WTC11 (cell line): Measurements from ENCODE around the gene CALY. TPM values are rescaled to one million over a fixed set of nuclear protein-coding genes. Genes with fewer than 3 reads are reported as not detected.

Source experiments
- ATAC-seq: fragments of 200-7000 bp; cut with Tn5 transposase; 2 replicates; pipeline ENCODE4 v1.10.0; 2021; ENCODE audit warnings: mild to moderate bottlenecking, moderate library complexity
- CTCF ChIA-PET: fragments of 300-600 bp; sonication (Branson Sonifier 250); formaldehyde crosslinking; loops from one replicate; lab custom pipeline; 2021; ENCODE audit warnings: antibody characterized with exemption; lab: Charles Lee
- POLR2A ChIA-PET: fragments of 350-600 bp; sonication (Branson Sonifier 250); formaldehyde crosslinking; loops from one replicate; lab custom pipeline; 2021; ENCODE audit warnings: antibody characterized with exemption; lab: Charles Lee
- DNase-seq: peaks from one replicate; pipeline ENCODE4 v3.0.0; 2021; ENCODE audit warnings: low spot score
- H3K27ac Mint-ChIP-seq: 2 replicates; pipeline ENCODE4 v1.8.0; 2021; ENCODE audit warnings: mixed read lengths
- H3K27me3 Mint-ChIP-seq: 2 replicates; pipeline ENCODE4 v1.8.0; 2021; ENCODE audit warnings: low read depth, mild to moderate bottlenecking, moderate library complexity, mixed read lengths
- H3K36me3 Mint-ChIP-seq: 2 replicates; pipeline ENCODE4 v1.8.0; 2021; ENCODE audit warnings: mixed read lengths
- H3K4me1 Mint-ChIP-seq: 2 replicates; pipeline ENCODE4 v1.8.0; 2022; ENCODE audit warnings: mixed read lengths
- H3K4me3 Mint-ChIP-seq: 2 replicates; pipeline ENCODE4 v1.8.0; 2021; ENCODE audit warnings: mild to moderate bottlenecking, moderate library complexity, mixed read lengths
- H3K9me3 Mint-ChIP-seq: 2 replicates; pipeline ENCODE4 v1.8.0; 2021; ENCODE audit warnings: mixed read lengths
- CREM ChIP-seq: sonication (generic); formaldehyde crosslinking; IDR thresholded peaks from 2 replicates; pipeline ENCODE4 v1.8.1; 2022; ENCODE audit warnings: mild to moderate bottlenecking, missing genetic modification reagents, moderate library complexity
- EMX1 ChIP-seq: fragments of 250-450 bp; sonication (Bioruptor Pico); IDR thresholded peaks from 2 replicates; pipeline ENCODE4 v1.8.0; 2021; ENCODE audit warnings: mild to moderate bottlenecking
- ETV6 ChIP-seq: sonication (generic); formaldehyde crosslinking; IDR thresholded peaks from 2 replicates; pipeline ENCODE4 v1.8.1; 2022; ENCODE audit warnings: mild to moderate bottlenecking, missing genetic modification reagents
- FOXP1 ChIP-seq: sonication (generic); formaldehyde crosslinking; IDR thresholded peaks from 2 replicates; pipeline ENCODE4 v1.8.0; 2022; ENCODE audit warnings: missing genetic modification reagents, mild to moderate bottlenecking, moderate library complexity, borderline replicate concordance
- GABPB1 ChIP-seq: sonication (generic); formaldehyde crosslinking; IDR thresholded peaks from 2 replicates; pipeline ENCODE4 v1.8.1; 2023; ENCODE audit warnings: mild to moderate bottlenecking, missing genetic modification reagents
- MYBL2 ChIP-seq: sonication (generic); formaldehyde crosslinking; IDR thresholded peaks from 2 replicates; pipeline ENCODE4 v1.8.1; 2023; ENCODE audit warnings: mild to moderate bottlenecking, moderate library complexity, missing genetic modification reagents
- RORB ChIP-seq: fragments of 250-450 bp; sonication (Bioruptor Pico); IDR thresholded peaks from 2 replicates; pipeline ENCODE4 v1.9.0; 2021; ENCODE audit warnings: mild to moderate bottlenecking
- SP1 ChIP-seq: sonication (generic); formaldehyde crosslinking; conservative IDR thresholded peaks from 2 replicates; pipeline ENCODE4 v1.8.1; 2022; ENCODE audit warnings: missing genetic modification reagents
- TCF7 ChIP-seq: sonication (generic); formaldehyde crosslinking; IDR thresholded peaks from 2 replicates; pipeline ENCODE4 v1.8.0; 2022; ENCODE audit warnings: mild to moderate bottlenecking, low read depth, missing genetic modification reagents, moderate library complexity
- TEAD1 ChIP-seq: sonication (generic); formaldehyde crosslinking; IDR thresholded peaks from 2 replicates; pipeline ENCODE4 v1.8.0; 2022; ENCODE audit warnings: mild to moderate bottlenecking, missing genetic modification reagents
- TP53 ChIP-seq: sonication (generic); formaldehyde crosslinking; IDR thresholded peaks from 2 replicates; pipeline ENCODE4 v1.8.1; 2023; ENCODE audit warnings: mild to moderate bottlenecking, missing genetic modification reagents
- ZNF121 ChIP-seq: sonication (generic); formaldehyde crosslinking; IDR thresholded peaks from 2 replicates; pipeline ENCODE4 v1.8.0; 2023; ENCODE audit warnings: missing genetic modification reagents
- ZNF232 ChIP-seq: sonication (generic); formaldehyde crosslinking; IDR thresholded peaks from 2 replicates; pipeline ENCODE4 v1.8.0; 2022; ENCODE audit warnings: mild to moderate bottlenecking, missing genetic modification reagents
- ZNF423 ChIP-seq: fragments of 250-450 bp; sonication (Bioruptor Pico); IDR thresholded peaks from 2 replicates; pipeline ENCODE4 v2.1.2; 2022; ENCODE audit warnings: mild to moderate bottlenecking, moderate library complexity
- ZNF671 ChIP-seq: fragments of 250-450 bp; sonication (Bioruptor Pico); IDR thresholded peaks from 2 replicates; pipeline ENCODE4 v1.8.0; 2021; ENCODE audit warnings: mild to moderate bottlenecking
- total RNA-seq: library from RNA; stranded (reverse); gene quantifications from 3 replicates; pipeline ENCODE4 v1.2.3, GENCODE V29; 2021
- TF ChIP-seq, protein P1 (sequence below): sonication (generic); formaldehyde crosslinking; IDR thresholded peaks from 2 replicates; pipeline ENCODE4 v1.8.0; 2023; ENCODE audit warnings: missing genetic modification reagents
- TF ChIP-seq, protein P2 (sequence below): sonication (generic); formaldehyde crosslinking; IDR thresholded peaks from 2 replicates; pipeline ENCODE4 v1.8.0; 2022; ENCODE audit warnings: mild to moderate bottlenecking, missing genetic modification reagents
- TF ChIP-seq, protein P3 (sequence below): sonication (generic); formaldehyde crosslinking; IDR thresholded peaks from 2 replicates; pipeline ENCODE4 v1.8.1; 2022; ENCODE audit warnings: low read depth, missing genetic modification reagents, borderline replicate concordance
- TF ChIP-seq, protein P4 (sequence below): sonication (generic); formaldehyde crosslinking; IDR thresholded peaks from 2 replicates; pipeline ENCODE4 v1.8.1; 2023; ENCODE audit warnings: mild to moderate bottlenecking, moderate library complexity, missing genetic modification reagents
- TF ChIP-seq, protein P5 (sequence below): sonication (generic); formaldehyde crosslinking; IDR thresholded peaks from 2 replicates; pipeline ENCODE4 v1.8.1; 2022; ENCODE audit warnings: mild to moderate bottlenecking, missing genetic modification reagents, moderate library complexity, borderline replicate concordance
- TF ChIP-seq, protein P6 (sequence below): sonication (generic); formaldehyde crosslinking; conservative IDR thresholded peaks from 2 replicates; pipeline ENCODE4 v1.8.1; 2023; ENCODE audit warnings: mild to moderate bottlenecking, low read depth, missing genetic modification reagents, moderate library complexity
- TF ChIP-seq, protein P7 (sequence below): sonication (generic); formaldehyde crosslinking; IDR thresholded peaks from 2 replicates; pipeline ENCODE4 v1.8.0; 2023; ENCODE audit warnings: mild to moderate bottlenecking, missing genetic modification reagents
- TF ChIP-seq, protein P8 (sequence below): sonication (generic); formaldehyde crosslinking; IDR thresholded peaks from 2 replicates; pipeline ENCODE4 v1.8.1; 2022; ENCODE audit warnings: low read depth, mild to moderate bottlenecking, moderate library complexity, missing genetic modification reagents, borderline replicate concordance

CALY gene
- total RNA-seq, 1 experiment from 2014 or later = 0.63 TPM

DNA sequence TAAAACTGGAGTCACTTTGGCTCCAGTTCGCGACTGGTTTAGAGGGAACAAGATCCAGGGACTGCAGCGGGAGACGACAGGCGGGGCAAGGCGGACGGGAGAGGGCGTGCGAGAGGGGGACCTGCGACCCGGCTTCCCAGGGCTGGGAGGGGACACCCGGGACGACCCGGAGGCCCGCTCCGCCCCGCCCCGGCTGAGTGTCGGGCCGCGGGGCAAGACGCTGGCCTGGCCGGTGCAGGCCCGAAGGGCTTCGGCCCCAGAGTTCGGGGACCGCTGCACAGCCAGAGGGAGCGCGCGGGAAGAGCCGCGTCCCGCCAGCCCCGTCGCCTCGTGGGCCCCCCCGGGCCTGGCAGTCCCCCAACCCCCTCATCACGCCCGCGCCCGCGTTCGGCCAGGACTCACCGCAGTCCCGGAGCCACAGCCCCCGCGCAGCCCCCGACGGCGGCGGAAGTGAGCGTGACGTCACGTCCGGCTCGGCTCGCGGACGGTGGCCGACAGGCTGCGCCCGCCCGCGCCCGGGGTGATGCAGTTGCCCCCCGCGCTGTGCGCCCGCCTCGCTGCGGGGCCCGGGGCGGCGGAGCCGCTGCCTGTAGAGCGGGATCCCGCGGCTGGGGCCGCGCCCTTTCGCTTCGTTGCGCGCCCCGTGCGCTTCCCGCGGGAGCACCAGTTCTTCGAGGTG lies 28.1 kb downstream of the CALY start, which contains the start of the genes TUBGCP2 and ZNF511:
Gene TUBGCP2, minus strand, starts transcription at position 452 of the 679 bp plus-strand sequence. CDS start 5,931 bp downstream, outside the sequence.
Gene ZNF511, plus strand, starts transcription at position 494 of the 679 bp plus-strand sequence. Its CDS starts 30 bp downstream, at position 524.
- DNase-seq (peak; percentile 78), ATAC-seq (peak; percentile 58)
- CTCF ChIA-PET = interaction anchor here (1.0 to 1.9 kb wide), 13 partner anchors 10 to 181 kb away, joined by 3 to 16 read pairs (median 5); partner anchors contain the start of genes FUOM, MTG1 and PAOX
- Mint-ChIP-seq H3K4me1 (peaks cover 15% of the 10 kb centered on the region), H3K9me3 (no peaks in the 10 kb centered on the region), H3K27me3 (no peaks in the 10 kb centered on the region), H3K27ac (peak within 1 kb of the TSS; percentile 93), H3K36me3 (peaks cover 18% of the 10 kb centered on the region), H3K4me3 (peak within 1 kb of the TSS; percentile 97)
- POLR2A ChIA-PET = no interaction called here
- TF ChIP-seq, protein P1, sequence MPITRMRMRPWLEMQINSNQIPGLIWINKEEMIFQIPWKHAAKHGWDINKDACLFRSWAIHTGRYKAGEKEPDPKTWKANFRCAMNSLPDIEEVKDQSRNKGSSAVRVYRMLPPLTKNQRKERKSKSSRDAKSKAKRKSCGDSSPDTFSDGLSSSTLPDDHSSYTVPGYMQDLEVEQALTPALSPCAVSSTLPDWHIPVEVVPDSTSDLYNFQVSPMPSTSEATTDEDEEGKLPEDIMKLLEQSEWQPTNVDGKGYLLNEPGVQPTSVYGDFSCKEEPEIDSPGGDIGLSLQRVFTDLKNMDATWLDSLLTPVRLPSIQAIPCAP (CRISPR knock-in tag) = 0 out of 2 replicates have a peak, but pooled peaks have one; percentile 42
- peak; percentile 55; the same call in 1 of the 2 replicates for TF ChIP-seq ZNF423
- TF ChIP-seq, protein P2, sequence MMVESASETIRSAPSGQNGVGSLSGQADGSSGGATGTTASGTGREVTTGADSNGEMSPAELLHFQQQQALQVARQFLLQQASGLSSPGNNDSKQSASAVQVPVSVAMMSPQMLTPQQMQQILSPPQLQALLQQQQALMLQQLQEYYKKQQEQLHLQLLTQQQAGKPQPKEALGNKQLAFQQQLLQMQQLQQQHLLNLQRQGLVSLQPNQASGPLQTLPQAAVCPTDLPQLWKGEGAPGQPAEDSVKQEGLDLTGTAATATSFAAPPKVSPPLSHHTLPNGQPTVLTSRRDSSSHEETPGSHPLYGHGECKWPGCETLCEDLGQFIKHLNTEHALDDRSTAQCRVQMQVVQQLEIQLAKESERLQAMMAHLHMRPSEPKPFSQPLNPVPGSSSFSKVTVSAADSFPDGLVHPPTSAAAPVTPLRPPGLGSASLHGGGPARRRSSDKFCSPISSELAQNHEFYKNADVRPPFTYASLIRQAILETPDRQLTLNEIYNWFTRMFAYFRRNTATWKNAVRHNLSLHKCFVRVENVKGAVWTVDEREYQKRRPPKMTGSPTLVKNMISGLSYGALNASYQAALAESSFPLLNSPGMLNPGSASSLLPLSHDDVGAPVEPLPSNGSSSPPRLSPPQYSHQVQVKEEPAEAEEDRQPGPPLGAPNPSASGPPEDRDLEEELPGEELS (CRISPR knock-in tag) = peak; percentile 88
- TF ChIP-seq, protein P3, sequence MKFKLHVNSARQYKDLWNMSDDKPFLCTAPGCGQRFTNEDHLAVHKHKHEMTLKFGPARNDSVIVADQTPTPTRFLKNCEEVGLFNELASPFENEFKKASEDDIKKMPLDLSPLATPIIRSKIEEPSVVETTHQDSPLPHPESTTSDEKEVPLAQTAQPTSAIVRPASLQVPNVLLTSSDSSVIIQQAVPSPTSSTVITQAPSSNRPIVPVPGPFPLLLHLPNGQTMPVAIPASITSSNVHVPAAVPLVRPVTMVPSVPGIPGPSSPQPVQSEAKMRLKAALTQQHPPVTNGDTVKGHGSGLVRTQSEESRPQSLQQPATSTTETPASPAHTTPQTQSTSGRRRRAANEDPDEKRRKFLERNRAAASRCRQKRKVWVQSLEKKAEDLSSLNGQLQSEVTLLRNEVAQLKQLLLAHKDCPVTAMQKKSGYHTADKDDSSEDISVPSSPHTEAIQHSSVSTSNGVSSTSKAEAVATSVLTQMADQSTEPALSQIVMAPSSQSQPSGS (CRISPR knock-in tag) = no peak
- TF ChIP-seq CREM (CRISPR knock-in tag) = peak; percentile 96
- TF ChIP-seq, protein P4, sequence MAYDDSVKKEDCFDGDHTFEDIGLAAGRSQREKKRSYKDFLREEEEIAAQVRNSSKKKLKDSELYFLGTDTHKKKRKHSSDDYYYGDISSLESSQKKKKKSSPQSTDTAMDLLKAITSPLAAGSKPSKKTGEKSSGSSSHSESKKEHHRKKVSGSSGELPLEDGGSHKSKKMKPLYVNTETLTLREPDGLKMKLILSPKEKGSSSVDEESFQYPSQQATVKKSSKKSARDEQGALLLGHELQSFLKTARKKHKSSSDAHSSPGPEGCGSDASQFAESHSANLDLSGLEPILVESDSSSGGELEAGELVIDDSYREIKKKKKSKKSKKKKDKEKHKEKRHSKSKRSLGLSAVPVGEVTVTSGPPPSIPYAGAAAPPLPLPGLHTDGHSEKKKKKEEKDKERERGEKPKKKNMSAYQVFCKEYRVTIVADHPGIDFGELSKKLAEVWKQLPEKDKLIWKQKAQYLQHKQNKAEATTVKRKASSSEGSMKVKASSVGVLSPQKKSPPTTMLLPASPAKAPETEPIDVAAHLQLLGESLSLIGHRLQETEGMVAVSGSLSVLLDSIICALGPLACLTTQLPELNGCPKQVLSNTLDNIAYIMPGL = peak; percentile 77
- TF ChIP-seq ZNF232 = no peak
- no peak for TF ChIP-seq MYBL2 (CRISPR knock-in tag)
- TF ChIP-seq SP1 = peak; percentile 83
- TF ChIP-seq EMX1 (CRISPR knock-in tag) = 0 out of 2 replicates have a peak, but pooled peaks have one; percentile 40
- 0 out of 2 replicates have a peak, but pooled peaks have one; percentile 20 for TF ChIP-seq TCF7
- TF ChIP-seq, protein P5, sequence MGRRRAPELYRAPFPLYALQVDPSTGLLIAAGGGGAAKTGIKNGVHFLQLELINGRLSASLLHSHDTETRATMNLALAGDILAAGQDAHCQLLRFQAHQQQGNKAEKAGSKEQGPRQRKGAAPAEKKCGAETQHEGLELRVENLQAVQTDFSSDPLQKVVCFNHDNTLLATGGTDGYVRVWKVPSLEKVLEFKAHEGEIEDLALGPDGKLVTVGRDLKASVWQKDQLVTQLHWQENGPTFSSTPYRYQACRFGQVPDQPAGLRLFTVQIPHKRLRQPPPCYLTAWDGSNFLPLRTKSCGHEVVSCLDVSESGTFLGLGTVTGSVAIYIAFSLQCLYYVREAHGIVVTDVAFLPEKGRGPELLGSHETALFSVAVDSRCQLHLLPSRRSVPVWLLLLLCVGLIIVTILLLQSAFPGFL (CRISPR knock-in tag) = no peak
- TF ChIP-seq TEAD1 (CRISPR knock-in tag) = peak; percentile 75
- TF ChIP-seq GABPB1 = 0 out of 2 replicates have a peak, but pooled peaks have one; percentile 31
- TF ChIP-seq, protein P6, sequence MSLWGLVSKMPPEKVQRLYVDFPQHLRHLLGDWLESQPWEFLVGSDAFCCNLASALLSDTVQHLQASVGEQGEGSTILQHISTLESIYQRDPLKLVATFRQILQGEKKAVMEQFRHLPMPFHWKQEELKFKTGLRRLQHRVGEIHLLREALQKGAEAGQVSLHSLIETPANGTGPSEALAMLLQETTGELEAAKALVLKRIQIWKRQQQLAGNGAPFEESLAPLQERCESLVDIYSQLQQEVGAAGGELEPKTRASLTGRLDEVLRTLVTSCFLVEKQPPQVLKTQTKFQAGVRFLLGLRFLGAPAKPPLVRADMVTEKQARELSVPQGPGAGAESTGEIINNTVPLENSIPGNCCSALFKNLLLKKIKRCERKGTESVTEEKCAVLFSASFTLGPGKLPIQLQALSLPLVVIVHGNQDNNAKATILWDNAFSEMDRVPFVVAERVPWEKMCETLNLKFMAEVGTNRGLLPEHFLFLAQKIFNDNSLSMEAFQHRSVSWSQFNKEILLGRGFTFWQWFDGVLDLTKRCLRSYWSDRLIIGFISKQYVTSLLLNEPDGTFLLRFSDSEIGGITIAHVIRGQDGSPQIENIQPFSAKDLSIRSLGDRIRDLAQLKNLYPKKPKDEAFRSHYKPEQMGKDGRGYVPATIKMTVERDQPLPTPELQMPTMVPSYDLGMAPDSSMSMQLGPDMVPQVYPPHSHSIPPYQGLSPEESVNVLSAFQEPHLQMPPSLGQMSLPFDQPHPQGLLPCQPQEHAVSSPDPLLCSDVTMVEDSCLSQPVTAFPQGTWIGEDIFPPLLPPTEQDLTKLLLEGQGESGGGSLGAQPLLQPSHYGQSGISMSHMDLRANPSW (CRISPR knock-in tag) = no peak
- TF ChIP-seq, protein P7, sequence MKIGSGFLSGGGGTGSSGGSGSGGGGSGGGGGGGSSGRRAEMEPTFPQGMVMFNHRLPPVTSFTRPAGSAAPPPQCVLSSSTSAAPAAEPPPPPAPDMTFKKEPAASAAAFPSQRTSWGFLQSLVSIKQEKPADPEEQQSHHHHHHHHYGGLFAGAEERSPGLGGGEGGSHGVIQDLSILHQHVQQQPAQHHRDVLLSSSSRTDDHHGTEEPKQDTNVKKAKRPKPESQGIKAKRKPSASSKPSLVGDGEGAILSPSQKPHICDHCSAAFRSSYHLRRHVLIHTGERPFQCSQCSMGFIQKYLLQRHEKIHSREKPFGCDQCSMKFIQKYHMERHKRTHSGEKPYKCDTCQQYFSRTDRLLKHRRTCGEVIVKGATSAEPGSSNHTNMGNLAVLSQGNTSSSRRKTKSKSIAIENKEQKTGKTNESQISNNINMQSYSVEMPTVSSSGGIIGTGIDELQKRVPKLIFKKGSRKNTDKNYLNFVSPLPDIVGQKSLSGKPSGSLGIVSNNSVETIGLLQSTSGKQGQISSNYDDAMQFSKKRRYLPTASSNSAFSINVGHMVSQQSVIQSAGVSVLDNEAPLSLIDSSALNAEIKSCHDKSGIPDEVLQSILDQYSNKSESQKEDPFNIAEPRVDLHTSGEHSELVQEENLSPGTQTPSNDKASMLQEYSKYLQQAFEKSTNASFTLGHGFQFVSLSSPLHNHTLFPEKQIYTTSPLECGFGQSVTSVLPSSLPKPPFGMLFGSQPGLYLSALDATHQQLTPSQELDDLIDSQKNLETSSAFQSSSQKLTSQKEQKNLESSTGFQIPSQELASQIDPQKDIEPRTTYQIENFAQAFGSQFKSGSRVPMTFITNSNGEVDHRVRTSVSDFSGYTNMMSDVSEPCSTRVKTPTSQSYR (CRISPR knock-in tag) = no peak
- TF ChIP-seq TP53 (CRISPR knock-in tag) = 0 out of 2 replicates have a peak, but pooled peaks have one; percentile 45
- no peak for TF ChIP-seq RORB (CRISPR knock-in tag)
- TF ChIP-seq, protein P8, sequence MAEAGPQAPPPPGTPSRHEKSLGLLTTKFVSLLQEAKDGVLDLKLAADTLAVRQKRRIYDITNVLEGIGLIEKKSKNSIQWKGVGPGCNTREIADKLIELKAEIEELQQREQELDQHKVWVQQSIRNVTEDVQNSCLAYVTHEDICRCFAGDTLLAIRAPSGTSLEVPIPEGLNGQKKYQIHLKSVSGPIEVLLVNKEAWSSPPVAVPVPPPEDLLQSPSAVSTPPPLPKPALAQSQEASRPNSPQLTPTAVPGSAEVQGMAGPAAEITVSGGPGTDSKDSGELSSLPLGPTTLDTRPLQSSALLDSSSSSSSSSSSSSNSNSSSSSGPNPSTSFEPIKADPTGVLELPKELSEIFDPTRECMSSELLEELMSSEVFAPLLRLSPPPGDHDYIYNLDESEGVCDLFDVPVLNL (CRISPR knock-in tag) = peak; percentile 45; the same call in 1 of the 2 replicates
- no peak for TF ChIP-seq ZNF121 (CRISPR knock-in tag)
- TF ChIP-seq ZNF671 (CRISPR knock-in tag) = no peak
- TF ChIP-seq ETV6 (CRISPR knock-in tag) = peak; percentile 63
- peak; percentile 61; the same call in 1 of the 2 replicates for TF ChIP-seq FOXP1
